CD4-positive, alpha-beta T cell treated with Interleukin-12 subunit alpha and Interleukin-12 subunit beta, for 1 hour (primary cell): Measurements from ENCODE around the gene CHST1.

Experiments
- DNase-seq: peaks from one replicate; pipeline ENCODE4 v3.0.0-alpha.2; 2020

CHST1 gene

GRCh38 chr11:45673441-45673840 is 8.0 kb upstream of the CHST1 start:
- no peak for DNase-seq

- no peak for DNase-seq
These were observed 7.2 kb upstream of the CHST1 start for GRCh38 chr11:45672593-45672992.

- no peak for DNase-seq
These were observed 6.1 kb upstream of the CHST1 start for GRCh38 chr11:45671246-45672171.

- no peak for DNase-seq
These were observed 5.1 kb upstream of the CHST1 start for GRCh38 chr11:45670386-45671135.

GRCh38 chr11:45669956-45670355 is 4.5 kb upstream of the CHST1 start:
- DNase-seq: no peak

GRCh38 chr11:45669146-45669545 is 3.7 kb upstream of the CHST1 start:
- no peak for DNase-seq

- no peak for DNase-seq
These were observed 2.7 kb upstream of the CHST1 start for GRCh38 chr11:45667929-45668680.

- no peak for DNase-seq
These were observed 1.5 kb upstream of the CHST1 start for GRCh38 chr11:45666648-45667642.

- no peak for DNase-seq
These were observed 668 bp upstream of the CHST1 start for GRCh38 chr11:45665933-45666647.

- DNase-seq: no peak
These were observed 831 bp downstream of the CHST1 start for GRCh38 chr11:45664376-45665205.

- DNase-seq: no peak
These were observed 1.7 kb downstream of the CHST1 start for GRCh38 chr11:45663486-45664375.

GRCh38 chr11:45662665-45663485 is 2.5 kb downstream of the CHST1 start:
- no peak for DNase-seq

- DNase-seq: no peak
These were observed 3.2 kb downstream of the CHST1 start for GRCh38 chr11:45662096-45662664.

GRCh38 chr11:45661439-45662055 is 3.9 kb downstream of the CHST1 start:
- DNase-seq: no peak

GRCh38 chr11:45660729-45661438 is 4.5 kb downstream of the CHST1 start:
- DNase-seq: no peak

GRCh38 chr11:45659818-45660160 is 5.6 kb downstream of the CHST1 start:
- no peak for DNase-seq
